ENCODE results near the gene LSM10.
A peak's percentile ranks its signal among the peaks of the same experiment; 100 is the strongest.

LSM10 gene

DNA sequence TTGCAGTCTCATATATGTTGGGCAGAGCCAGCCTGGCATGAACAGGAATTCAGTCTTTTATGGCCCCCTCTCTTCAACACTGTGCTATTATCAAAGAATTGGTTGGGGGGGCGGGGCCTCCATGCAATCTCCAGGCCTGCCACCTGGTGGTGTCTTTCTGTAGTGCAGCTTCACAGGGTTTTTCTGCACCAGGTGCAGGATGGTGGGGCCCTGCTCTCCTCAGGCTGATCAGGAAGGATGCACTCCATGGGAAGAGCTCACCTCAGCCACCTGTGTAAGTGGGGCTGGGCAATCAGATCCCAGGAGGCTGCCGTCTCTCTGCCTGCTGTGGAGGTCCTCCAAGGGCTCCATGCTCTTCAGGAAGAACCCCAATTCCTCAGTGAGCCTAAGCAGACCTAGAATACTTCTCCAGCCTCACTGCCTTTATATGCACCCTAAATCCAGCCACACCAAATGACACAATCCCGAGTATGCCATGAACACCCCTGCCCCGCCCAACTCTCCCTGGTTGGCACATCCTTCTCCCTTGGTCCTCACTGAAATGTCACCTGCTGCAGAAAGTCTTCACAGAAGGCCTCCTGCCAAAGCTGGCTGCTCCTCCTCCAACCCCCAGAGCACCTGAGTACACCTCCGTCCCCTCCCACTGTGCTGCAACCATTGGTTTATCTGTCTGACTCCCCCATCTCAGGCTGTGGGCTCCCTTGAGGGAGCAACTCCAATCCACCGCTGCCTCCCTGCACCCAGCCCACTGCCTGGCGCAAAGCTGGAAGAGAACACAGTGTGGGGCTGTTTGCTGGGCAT lies 28.4 kb downstream of the LSM10 start:
- Histone ChIP-seq H3K27me3 (ENCODE audit: insufficient read depth, low read depth, severe bottlenecking) (no peaks in the 10 kb centered on the region), H3K4me3 (ENCODE audit: low read depth, low read length) (no peak overlapping the region), H3K36me3 (peaks cover 16% of the 10 kb centered on the region), H3K9me3 (ENCODE audit: severe bottlenecking) (no peaks in the 10 kb centered on the region), H3K27ac (no peak overlapping the region)
- peak; percentile 77 for DNase-seq
- TF ChIP-seq CTCF (IDR thresholded peaks at IDR 0.05; ENCODE audit: low read depth, low read length) = peak; percentile 85

DNA sequence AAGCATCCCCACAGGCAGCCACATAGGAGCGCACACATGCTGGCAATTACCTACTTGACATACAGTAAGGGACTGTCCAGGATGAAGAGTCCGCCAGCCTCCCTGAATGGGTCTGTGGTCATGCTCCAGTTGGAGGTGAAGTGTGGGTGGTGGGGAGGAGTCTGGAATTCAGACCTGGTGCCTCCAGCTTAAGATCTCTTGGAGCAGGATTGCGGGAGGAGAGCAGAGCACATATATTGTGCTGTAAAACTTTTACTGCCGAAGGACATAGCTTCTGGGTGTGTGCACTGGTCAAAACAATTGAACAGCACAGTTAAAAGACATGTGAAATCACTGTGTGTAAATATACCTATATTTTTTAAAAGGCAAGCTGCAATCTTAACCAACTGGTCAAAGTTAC lies 29.9 kb downstream of the LSM10 start:
- peaks cover 20% of the 10 kb centered on the region for H3K36me3 ChIP-seq
- TF ChIP-seq CTCF (IDR thresholded peaks at IDR 0.05; ENCODE audit: low read depth, low read length) = no peak
- DNase-seq = no peak

GRCh38 chr1:36367066-36367465 lies 30.6 kb downstream of the LSM10 start:
- H3K27ac ChIP-seq = no peak overlapping the region

More for the DNA sequence above, 29.9 kb downstream of the LSM10 start:
- no peaks in the 10 kb centered on the region for H3K9me3 ChIP-seq (ENCODE audit: severe bottlenecking)
- H3K27me3 ChIP-seq (ENCODE audit: insufficient read depth, low read depth, severe bottlenecking) = no peaks in the 10 kb centered on the region
- no peak overlapping the region for H3K4me3 ChIP-seq (ENCODE audit: low read depth, low read length)
- H3K27ac ChIP-seq = no peak overlapping the region

GRCh38 chr1:36366091-36366661 lies 31.5 kb downstream of the LSM10 start:
- 0 out of 2 replicates have a peak, but pooled peaks have one; percentile 15 for TF ChIP-seq CTCF (IDR thresholded peaks at IDR 0.05; ENCODE audit: low read depth, low read length)
- H3K27ac ChIP-seq = peak overlapping the region; percentile 61
- DNase-seq = peak; percentile 77
- no peaks in the 10 kb centered on the region for H3K9me3 ChIP-seq (ENCODE audit: severe bottlenecking)
- no peak overlapping the region for H3K4me3 ChIP-seq (ENCODE audit: low read depth, low read length)
- H3K36me3 ChIP-seq = peaks cover 29% of the 10 kb centered on the region
- H3K27me3 ChIP-seq (ENCODE audit: insufficient read depth, low read depth, severe bottlenecking) = no peaks in the 10 kb centered on the region

More at GRCh38 chr1:36367066-36367465, 30.6 kb downstream of the LSM10 start:
- no peak for DNase-seq
- Histone ChIP-seq H3K9me3 (ENCODE audit: severe bottlenecking) (no peaks in the 10 kb centered on the region), H3K4me3 (ENCODE audit: low read depth, low read length) (no peak overlapping the region), H3K27me3 (ENCODE audit: insufficient read depth, low read depth, severe bottlenecking) (no peaks in the 10 kb centered on the region), H3K36me3 (peaks cover 27% of the 10 kb centered on the region)
- TF ChIP-seq CTCF (IDR thresholded peaks at IDR 0.05; ENCODE audit: low read depth, low read length) = no peak

DNA sequence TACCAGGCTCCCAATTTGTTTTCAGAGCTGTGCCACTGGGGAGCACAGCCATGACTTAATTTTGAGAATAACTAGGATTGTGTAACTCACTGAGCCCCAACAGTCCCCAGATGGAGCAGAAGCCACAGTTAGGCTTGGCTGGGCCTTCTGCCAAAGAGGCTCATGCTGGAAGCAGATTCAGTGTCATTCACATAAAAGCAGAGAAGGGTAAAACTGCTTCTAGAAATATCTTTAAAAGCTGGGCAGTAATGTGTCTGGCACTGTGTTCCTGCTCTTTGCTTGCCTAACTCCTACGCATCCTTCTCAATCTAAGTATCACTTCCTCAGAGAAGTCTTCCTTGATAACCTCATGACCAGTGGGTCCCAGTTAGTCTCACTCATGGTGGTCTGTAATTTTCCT lies 32.3 kb downstream of the LSM10 start:
- no peak for DNase-seq
- H3K4me3 ChIP-seq (ENCODE audit: low read depth, low read length) = no peak overlapping the region

More for the DNA sequence above, 32.3 kb downstream of the LSM10 start:
- peak overlapping the region; percentile 61 for H3K27ac ChIP-seq
- H3K36me3 ChIP-seq = peaks cover 29% of the 10 kb centered on the region
- H3K9me3 ChIP-seq (ENCODE audit: severe bottlenecking) = no peaks in the 10 kb centered on the region
- no peak for TF ChIP-seq CTCF (IDR thresholded peaks at IDR 0.05; ENCODE audit: low read depth, low read length)
- H3K27me3 ChIP-seq (ENCODE audit: insufficient read depth, low read depth, severe bottlenecking) = no peaks in the 10 kb centered on the region
